ENCODE results near the gene FZR1.

DNA sequence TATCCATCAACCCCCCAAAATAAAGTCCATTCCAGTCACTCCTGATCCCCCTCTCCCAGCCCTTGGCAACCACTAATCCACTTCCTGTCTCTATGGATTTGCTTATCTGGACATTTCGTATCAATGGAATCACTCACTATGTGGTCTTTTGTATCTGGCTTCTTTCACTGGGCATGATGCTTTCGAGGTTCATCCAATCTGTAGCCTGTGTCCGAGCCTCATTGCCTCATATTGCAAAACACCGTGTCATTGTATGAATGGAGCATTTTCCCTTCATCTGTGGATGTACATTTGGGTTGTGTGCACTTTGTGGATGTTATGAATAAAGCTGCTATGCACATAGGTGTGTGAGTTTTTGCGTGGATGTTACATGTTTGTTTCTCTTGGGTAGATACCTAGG is 1.4 kb upstream of the FZR1 start:
- TF ChIP-seq, protein P1, sequence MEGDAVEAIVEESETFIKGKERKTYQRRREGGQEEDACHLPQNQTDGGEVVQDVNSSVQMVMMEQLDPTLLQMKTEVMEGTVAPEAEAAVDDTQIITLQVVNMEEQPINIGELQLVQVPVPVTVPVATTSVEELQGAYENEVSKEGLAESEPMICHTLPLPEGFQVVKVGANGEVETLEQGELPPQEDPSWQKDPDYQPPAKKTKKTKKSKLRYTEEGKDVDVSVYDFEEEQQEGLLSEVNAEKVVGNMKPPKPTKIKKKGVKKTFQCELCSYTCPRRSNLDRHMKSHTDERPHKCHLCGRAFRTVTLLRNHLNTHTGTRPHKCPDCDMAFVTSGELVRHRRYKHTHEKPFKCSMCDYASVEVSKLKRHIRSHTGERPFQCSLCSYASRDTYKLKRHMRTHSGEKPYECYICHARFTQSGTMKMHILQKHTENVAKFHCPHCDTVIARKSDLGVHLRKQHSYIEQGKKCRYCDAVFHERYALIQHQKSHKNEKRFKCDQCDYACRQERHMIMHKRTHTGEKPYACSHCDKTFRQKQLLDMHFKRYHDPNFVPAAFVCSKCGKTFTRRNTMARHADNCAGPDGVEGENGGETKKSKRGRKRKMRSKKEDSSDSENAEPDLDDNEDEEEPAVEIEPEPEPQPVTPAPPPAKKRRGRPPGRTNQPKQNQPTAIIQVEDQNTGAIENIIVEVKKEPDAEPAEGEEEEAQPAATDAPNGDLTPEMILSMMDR (IDR thresholded peaks at IDR 0.05), result no peak
- no peak for TF ChIP-seq EZH2 (IDR thresholded peaks at IDR 0.05)
